Sigmoid colon (tissue), 7 donors: ENCODE data around the gene RAD9A. TPM values are rescaled to one million over a fixed set of nuclear protein-coding genes. Genes with fewer than 3 reads are reported as not detected.

ENCODE experiments used
- DNase-seq: peaks from one replicate; pipeline ENCODE4 v3.0.0-alpha.2; 2019
- H3K27ac ChIP-seq, 4 donors: fragments of 200-600 bp; sonication (generic); one replicate each; pipeline ENCODE4 v1.5.1; 2016 to 2019; ENCODE audit warnings: mild to moderate bottlenecking in 1 of 4
- H3K27me3 ChIP-seq, 3 donors: fragments of 200-600 bp; sonication (generic); one replicate each; pipeline ENCODE4 v1.5.1; 2019; ENCODE audit warnings: mild to moderate bottlenecking in 1 of 3
- H3K36me3 ChIP-seq, 4 donors: fragments of 200-600 bp; sonication (generic); one replicate each; pipeline ENCODE4 v1.5.1; 2016 to 2019
- H3K4me1 ChIP-seq, 4 donors: fragments of 200-600 bp; sonication (generic); one replicate each; pipeline ENCODE4 v1.5.1; 2017 to 2019
- H3K4me3 ChIP-seq, 4 donors: fragments of 200-600 bp; sonication (generic); one replicate each; pipeline ENCODE4 v1.5.1; 2017 to 2019; ENCODE audit warnings: mild to moderate bottlenecking in 2 of 4, moderate library complexity in 1 of 4
- H3K9me3 ChIP-seq, 4 donors: fragments of 200-600 bp in 3 of 4; sonication (generic) in 3 of 4; one replicate each; pipeline versions ENCODE4 v1.5.1 to v1.6.1; 2013 to 2019
- EP300 ChIP-seq, 4 donors: sonication (generic); formaldehyde crosslinking; IDR thresholded peaks; one replicate each; pipeline ENCODE4 v1.6.1; 2017; ENCODE audit warnings: antibody characterized with exemption in 4 of 4
- POLR2A ChIP-seq, 2 donors: fragments of 450-650 bp; IDR thresholded peaks; one replicate each; pipeline ENCODE4 v1.6.1; 2016; ENCODE audit warnings: antibody characterized with exemption in 2 of 2, mild to moderate bottlenecking in 2 of 2, moderate library complexity in 2 of 2
- POLR2AphosphoS5 ChIP-seq, 4 donors: sonication (generic); formaldehyde crosslinking; IDR thresholded peaks; one replicate each; pipeline ENCODE4 v1.6.1; 2017; ENCODE audit warnings: antibody characterized with exemption in 4 of 4
- WGBS, 2 donors: extraction: QIAGEN DNeasy Blood & Tissue Kit; methylation state at CpG; one replicate each; pipeline ENCODE4 v1.1.7; 2013; 5-methylcytosine and 5-hydroxymethylcytosine counted together
- intact Hi-C: fragments of 100-400 bp; cut with DNase I; formaldehyde crosslinking; loops from one replicate; pipeline ENCODE4 v1.15.1; 2023
- polyA plus RNA-seq, 3 donors: library from polyadenylated mRNA; stranded (reverse); fragments of 200-250 nt; gene quantifications; one replicate each; pipeline ENCODE4 v1.2.3, GENCODE V29; 2013
- total RNA-seq, 4 donors: library from RNA; depleted of rRNA; stranded (reverse); fragments of >200 nt; gene quantifications; one replicate each; pipeline ENCODE4 v1.1.0, GENCODE V29; 2016
- TF ChIP-seq, protein P1 (sequence below), 4 experiments: fragments of 450-650 bp in 3 of 4; fragments of 200-600 bp in 1 of 4; IDR thresholded peaks; one replicate each; pipeline ENCODE4 v1.5.1; 2016 to 2019; ENCODE audit warnings: antibody characterized with exemption in 4 of 4, mild to moderate bottlenecking in 3 of 4, moderate library complexity in 2 of 4
- donor health status: healthy with polysubstance abuse.
- donor health status: Bipolar disorder and iron deficiency.
- donor health status: healthy.

Gene RAD9A
- total and polyA plus RNA-seq, 7 donors: 6.5 to 33.9 (median 15.8) TPM

DNA sequence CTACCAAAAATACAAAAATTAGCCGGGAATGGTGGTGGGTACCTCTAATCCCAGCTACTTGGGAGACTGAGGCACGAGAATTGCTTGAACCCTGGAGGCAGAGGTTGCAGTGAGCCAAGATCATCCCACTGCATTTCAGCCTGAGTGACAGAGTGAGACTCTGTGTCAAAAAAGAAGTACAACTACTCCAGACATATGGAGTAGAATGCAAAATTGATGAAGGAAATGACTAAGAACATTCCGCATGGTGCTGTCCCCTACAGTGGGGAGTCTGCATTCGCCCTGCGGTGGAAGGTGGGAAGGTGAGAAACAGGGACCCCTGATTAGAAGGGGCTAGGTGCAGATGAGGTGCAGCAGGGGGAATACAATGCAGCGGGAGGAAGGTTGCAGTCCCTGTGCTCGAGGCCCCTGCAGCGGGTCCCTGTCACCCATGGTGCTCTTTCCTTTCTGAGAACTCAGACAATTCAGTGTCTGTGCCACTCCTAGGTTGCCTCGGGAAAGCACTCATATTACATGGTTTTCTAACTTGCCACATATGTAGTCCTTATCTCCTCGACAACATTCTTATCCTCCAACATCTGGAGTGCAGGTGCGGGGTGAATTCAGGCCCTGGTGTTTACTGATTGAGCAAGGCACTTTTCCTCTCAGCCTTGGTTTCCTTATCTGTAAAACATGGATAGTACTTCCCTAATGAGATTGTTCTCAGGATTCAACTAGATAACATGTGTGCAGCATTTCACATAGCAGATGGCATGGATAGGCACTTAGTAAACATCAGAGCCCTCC, 43.6 kb upstream of the RAD9A start:
- 65 to 73% methylated on average over 11 of the region's 11 CpGs for WGBS, 2 donors
- DNase-seq: no peak
- intact Hi-C loops: no loop called here

GRCh38 chr11:67349036-67349435, 42.8 kb upstream of the RAD9A start:
- Histone ChIP-seq H3K36me3 (no peaks in the 10 kb centered on the region), H3K27ac (peak overlapping the region in 1 of 4 donors; percentile 20), H3K9me3 (no peaks in the 10 kb centered on the region), H3K27me3 (no peaks in the 10 kb centered on the region), H3K4me1 (peaks cover 3 to 29% (median 28%) of the 10 kb centered on the region in 4 donors), H3K4me3 (no peak overlapping the region)
- no peak for DNase-seq
- intact Hi-C loops: no loop called here
- 69 to 79% methylated on average over 5 of the region's 5 CpGs for WGBS, 2 donors
- TF ChIP-seq POLR2AphosphoS5 (IDR thresholded peaks at IDR 0.05) (no peak), EP300 (IDR thresholded peaks at IDR 0.05) (no peak), POLR2A (IDR thresholded peaks at IDR 0.05) (no peak)
- TF ChIP-seq, protein P1, sequence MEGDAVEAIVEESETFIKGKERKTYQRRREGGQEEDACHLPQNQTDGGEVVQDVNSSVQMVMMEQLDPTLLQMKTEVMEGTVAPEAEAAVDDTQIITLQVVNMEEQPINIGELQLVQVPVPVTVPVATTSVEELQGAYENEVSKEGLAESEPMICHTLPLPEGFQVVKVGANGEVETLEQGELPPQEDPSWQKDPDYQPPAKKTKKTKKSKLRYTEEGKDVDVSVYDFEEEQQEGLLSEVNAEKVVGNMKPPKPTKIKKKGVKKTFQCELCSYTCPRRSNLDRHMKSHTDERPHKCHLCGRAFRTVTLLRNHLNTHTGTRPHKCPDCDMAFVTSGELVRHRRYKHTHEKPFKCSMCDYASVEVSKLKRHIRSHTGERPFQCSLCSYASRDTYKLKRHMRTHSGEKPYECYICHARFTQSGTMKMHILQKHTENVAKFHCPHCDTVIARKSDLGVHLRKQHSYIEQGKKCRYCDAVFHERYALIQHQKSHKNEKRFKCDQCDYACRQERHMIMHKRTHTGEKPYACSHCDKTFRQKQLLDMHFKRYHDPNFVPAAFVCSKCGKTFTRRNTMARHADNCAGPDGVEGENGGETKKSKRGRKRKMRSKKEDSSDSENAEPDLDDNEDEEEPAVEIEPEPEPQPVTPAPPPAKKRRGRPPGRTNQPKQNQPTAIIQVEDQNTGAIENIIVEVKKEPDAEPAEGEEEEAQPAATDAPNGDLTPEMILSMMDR (IDR thresholded peaks at IDR 0.05): no peak

More for the DNA sequence above, 43.6 kb upstream of the RAD9A start:
- Histone ChIP-seq H3K27ac (no peak overlapping the region), H3K4me3 (no peak overlapping the region), H3K9me3 (no peaks in the 10 kb centered on the region), H3K27me3 (no peaks in the 10 kb centered on the region), H3K4me1 (peaks cover 3 to 25% (median 24%) of the 10 kb centered on the region in 4 donors), H3K36me3 (no peaks in the 10 kb centered on the region)
- TF ChIP-seq POLR2A (IDR thresholded peaks at IDR 0.05) (no peak), EP300 (IDR thresholded peaks at IDR 0.05) (no peak), POLR2AphosphoS5 (IDR thresholded peaks at IDR 0.05) (no peak)
- TF ChIP-seq, protein P1 (IDR thresholded peaks at IDR 0.05): no peak

DNA sequence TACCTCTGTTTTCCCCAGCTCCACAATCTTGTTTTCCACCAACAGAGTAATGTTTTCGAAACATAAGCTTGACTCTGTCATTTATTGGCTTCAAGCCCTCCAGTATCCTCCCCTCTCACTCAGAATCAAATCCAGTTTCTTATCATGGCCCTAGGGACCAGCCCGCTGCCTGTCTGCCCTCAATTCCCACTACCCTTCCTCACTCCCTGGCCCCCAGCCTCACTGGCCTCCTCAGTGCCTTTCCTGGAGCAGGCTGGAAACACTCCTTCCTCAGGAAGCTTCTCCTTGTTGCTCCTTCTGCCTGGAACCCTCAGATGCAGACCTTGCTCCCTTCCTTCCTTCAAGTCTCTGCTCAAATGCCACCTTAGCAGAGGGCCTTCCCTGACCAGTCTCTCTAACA, 42.3 kb upstream of the RAD9A start:
- H3K4me3 ChIP-seq: no peak overlapping the region
- peaks cover 3 to 33% (median 32%) of the 10 kb centered on the region in 4 donors for H3K4me1 ChIP-seq
- H3K36me3 ChIP-seq: no peaks in the 10 kb centered on the region
- 92 to 94% methylated on average over 2 of the region's 2 CpGs for whole genome bisulfite sequencing, 2 donors
- no peaks in the 10 kb centered on the region for H3K27me3 ChIP-seq
- intact Hi-C loops: no loop called here
- no peaks in the 10 kb centered on the region for H3K9me3 ChIP-seq
- H3K27ac ChIP-seq: peak overlapping the region in 1 of 4 donors; percentile 20
- TF ChIP-seq POLR2A (IDR thresholded peaks at IDR 0.05) (no peak), POLR2AphosphoS5 (IDR thresholded peaks at IDR 0.05) (no peak), EP300 (IDR thresholded peaks at IDR 0.05) (no peak)
- TF ChIP-seq, protein P1 (IDR thresholded peaks at IDR 0.05): no peak
- no peak for DNase-seq

GRCh38 chr11:67349928-67350465, 41.8 kb upstream of the RAD9A start:
- Histone ChIP-seq H3K27ac (peak overlapping the region in 1 of 4 donors; percentile 20), H3K9me3 (no peaks in the 10 kb centered on the region), H3K4me1 (peaks cover 3 to 39% (median 37%) of the 10 kb centered on the region in 4 donors), H3K4me3 (no peak overlapping the region), H3K27me3 (no peaks in the 10 kb centered on the region), H3K36me3 (no peaks in the 10 kb centered on the region)
- TF ChIP-seq EP300 (IDR thresholded peaks at IDR 0.05): no peak
- no peak for TF ChIP-seq POLR2A (IDR thresholded peaks at IDR 0.05)
- TF ChIP-seq, protein P1 (IDR thresholded peaks at IDR 0.05): no peak
- no peak for TF ChIP-seq POLR2AphosphoS5 (IDR thresholded peaks at IDR 0.05)
- intact Hi-C loops: loop anchor here (2.0 kb wide), 1 partner anchor 157 kb away; no protein-coding TSS in a partner anchor
- DNase-seq: no peak
- WGBS, 2 donors: 83 to 85% methylated on average over 4 of the region's 4 CpGs
